HUDEP-2 (cell line): ENCODE data around the gene VPS33A.
"Not testable (repeated sequence)": the region's sequence is repeated elsewhere in the genome, so short reads cannot be mapped to it uniquely, and the experiment has no call there.

Source experiments
- DNase-seq, 76 experiments: peaks; one replicate each; lab custom pipeline; 2025; ENCODE audit not compliant: unreplicated experiment in 76 of 76; lab: John Stamatoyannopoulos, UW

Gene VPS33A

GRCh38 chr12:122258462-122258861 lies 7.8 kb downstream of the VPS33A start:
- not testable (repeated sequence) for DNase-seq

- no peak for DNase-seq
Measured at GRCh38 chr12:122250536-122250935, 15.8 kb downstream of the VPS33A start.

- DNase-seq: no peak
Measured at GRCh38 chr12:122250047-122250446, 16.2 kb downstream of the VPS33A start.

GRCh38 chr12:122245553-122245952 lies 20.7 kb downstream of the VPS33A start:
- DNase-seq: no peak

GRCh38 chr12:122244565-122245371 lies 21.5 kb downstream of the VPS33A start:
- no peak for DNase-seq

GRCh38 chr12:122243965-122244364 lies 22.3 kb downstream of the VPS33A start:
- DNase-seq: no peak

GRCh38 chr12:122238861-122239260 lies 27.4 kb downstream of the VPS33A start:
- no peak for DNase-seq

- DNase-seq: no peak
Measured at GRCh38 chr12:122235741-122236140, 30.6 kb downstream of the VPS33A start.

GRCh38 chr12:122232691-122233090 lies 33.6 kb downstream of the VPS33A start:
- DNase-seq: no peak

- DNase-seq: no peak
Measured at GRCh38 chr12:122230798-122231197, 35.5 kb downstream of the VPS33A start.

GRCh38 chr12:122228092-122228491 lies 38.2 kb downstream of the VPS33A start:
- DNase-seq: no peak

- no peak for DNase-seq
Measured at GRCh38 chr12:122227341-122227740, 39.0 kb downstream of the VPS33A start.

- no peak for DNase-seq
Measured at GRCh38 chr12:122226366-122227125, 39.7 kb downstream of the VPS33A start.

- DNase-seq: peak; percentile 44 to 100 (median 99)
Measured at GRCh38 chr12:122225683-122226365, 40.5 kb downstream of the VPS33A start, which contains the start of gene DIABLO. DIABLO (minus strand) TSS chr12:122226052; CDS start chr12:122226014, 38 bp downstream.

GRCh38 chr12:122216445-122216844 lies 49.8 kb downstream of the VPS33A start:
- DNase-seq: no peak

- no peak for DNase-seq
Measured at GRCh38 chr12:122215771-122216170, 50.5 kb downstream of the VPS33A start.

GRCh38 chr12:122208073-122208820 lies 58.0 kb downstream of the VPS33A start:
- no peak for DNase-seq

GRCh38 chr12:122207391-122207790 lies 58.9 kb downstream of the VPS33A start:
- no peak for DNase-seq

GRCh38 chr12:122206976-122207375 lies 59.3 kb downstream of the VPS33A start:
- no peak for DNase-seq

GRCh38 chr12:122206111-122206881 lies 60.0 kb downstream of the VPS33A start:
- DNase-seq: no peak
